ENCODE measurements around the gene FYN. TPM values are rescaled to one million over a fixed set of nuclear protein-coding genes. Genes with fewer than 3 reads are reported as not detected.

The FYN gene
- total RNA-seq, 1 experiment from 2014 or later, result 37.8 TPM

GRCh38 chr6:111718326-111718725 lies 154.9 kb downstream of the FYN start:
- ChIA-PET POLR2A (no interaction called here), CTCF (interaction anchor here (1.1 to 2.6 kb wide), 3 partner anchors 8 to 324 kb away, joined by 4 to 20 read pairs (median 5); no protein-coding TSS in a partner anchor)
- no peaks in the 10 kb centered on the region for H3K27me3 Mint-ChIP-seq (ENCODE audit: insufficient read depth, unreplicated experiment)
- H3K27ac Mint-ChIP-seq (ENCODE audit: low read depth, unreplicated experiment), result no peak overlapping the region
- H3K36me3 Mint-ChIP-seq (ENCODE audit: insufficient read depth, unreplicated experiment), result no peaks in the 10 kb centered on the region
- no peak for TF ChIP-seq CTCF (IDR thresholded peaks at IDR 0.05; ENCODE audit: unreplicated experiment)
- H3K4me1 Mint-ChIP-seq (ENCODE audit: insufficient read depth, unreplicated experiment), result peaks cover 15% of the 10 kb centered on the region
- no peak for DNase-seq (ENCODE audit: unreplicated experiment)
- no peak overlapping the region for H3K4me3 Mint-ChIP-seq (ENCODE audit: unreplicated experiment)
- intact Hi-C loops (cut with micrococcal nuclease), result no loop called here
- BruUV-seq (replicated peaks), result no TSS peak
- no peaks in the 10 kb centered on the region for H3K9me3 Mint-ChIP-seq (ENCODE audit: unreplicated experiment)

DNA sequence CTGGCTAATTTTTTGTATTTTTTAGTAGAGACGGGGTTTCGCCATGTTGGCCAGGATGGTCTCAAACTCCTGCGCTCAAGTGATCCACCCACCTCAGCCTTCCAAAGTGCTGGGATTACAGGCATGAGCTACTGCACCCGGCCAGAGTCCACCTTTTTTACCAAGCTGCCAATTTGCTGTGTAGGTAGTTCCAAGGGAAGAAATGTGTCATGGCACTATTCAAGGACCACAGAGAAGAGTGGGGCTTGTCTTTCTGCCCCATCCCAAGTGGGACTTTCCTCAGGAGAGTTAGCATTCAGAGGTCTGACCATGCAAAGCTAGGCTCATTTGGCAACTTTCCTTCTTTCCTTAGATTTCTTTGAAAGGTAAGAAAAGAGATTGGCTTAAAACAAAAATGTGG lies 155.6 kb downstream of the FYN start:
- BruUV-seq (replicated peaks), result no TSS peak
- no peaks in the 10 kb centered on the region for H3K9me3 Mint-ChIP-seq (ENCODE audit: unreplicated experiment)
- H3K4me3 Mint-ChIP-seq (ENCODE audit: unreplicated experiment), result no peak overlapping the region
- DNase-seq (ENCODE audit: unreplicated experiment), result no peak
- intact Hi-C loops (cut with micrococcal nuclease), result no loop called here
- ChIA-PET POLR2A (no interaction called here), CTCF (interaction anchor here (0.6 to 2.6 kb wide), 6 partner anchors 13 to 458 kb away, joined by 3 to 20 read pairs (median 4); a partner anchor contains a TSS)
- peaks cover 12% of the 10 kb centered on the region for H3K4me1 Mint-ChIP-seq (ENCODE audit: insufficient read depth, unreplicated experiment)
- no peaks in the 10 kb centered on the region for H3K36me3 Mint-ChIP-seq (ENCODE audit: insufficient read depth, unreplicated experiment)
- no peak overlapping the region for H3K27ac Mint-ChIP-seq (ENCODE audit: low read depth, unreplicated experiment)
- H3K27me3 Mint-ChIP-seq (ENCODE audit: insufficient read depth, unreplicated experiment), result no peaks in the 10 kb centered on the region
- TF ChIP-seq CTCF (IDR thresholded peaks at IDR 0.05; ENCODE audit: unreplicated experiment), result no peak

DNA sequence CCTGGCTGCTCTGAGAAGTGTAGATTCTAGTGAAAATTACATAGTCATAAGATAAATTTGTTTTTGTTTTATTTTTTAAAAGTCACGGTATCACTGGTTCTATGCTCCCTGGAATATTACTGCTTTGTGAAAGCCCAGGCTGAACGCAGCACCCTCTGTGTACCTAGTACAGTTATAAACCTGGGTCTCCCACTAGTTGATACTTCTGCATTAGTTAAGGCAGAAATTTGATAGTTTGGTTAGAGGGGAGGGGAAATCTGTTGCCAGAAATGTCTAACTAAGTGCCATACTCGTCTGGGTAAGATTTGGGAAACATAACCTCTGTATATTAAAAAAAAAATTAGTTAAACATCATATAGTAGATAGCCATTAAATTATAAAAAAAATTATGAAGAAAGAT lies 156.9 kb downstream of the FYN start:
- CTCF ChIA-PET, result interaction anchor here (1.3 kb wide), 1 partner anchor 328 kb away, joined by 5 read pairs; no protein-coding TSS in a partner anchor
- POLR2A ChIA-PET, result no interaction called here

GRCh38 chr6:111715321-111715720 lies 157.9 kb downstream of the FYN start:
- CTCF ChIA-PET, result interaction anchor here (1.3 kb wide), 1 partner anchor 329 kb away, joined by 5 read pairs; no protein-coding TSS in a partner anchor
- DNase-seq (ENCODE audit: unreplicated experiment), result no peak
- POLR2A ChIA-PET, result no interaction called here
- TF ChIP-seq CTCF (IDR thresholded peaks at IDR 0.05; ENCODE audit: unreplicated experiment), result no peak
- Mint-ChIP-seq H3K27ac (ENCODE audit: low read depth, unreplicated experiment) (no peak overlapping the region), H3K36me3 (ENCODE audit: insufficient read depth, unreplicated experiment) (peaks cover 7% of the 10 kb centered on the region), H3K27me3 (ENCODE audit: insufficient read depth, unreplicated experiment) (no peaks in the 10 kb centered on the region), H3K4me3 (ENCODE audit: unreplicated experiment) (no peak overlapping the region), H3K9me3 (ENCODE audit: unreplicated experiment) (no peaks in the 10 kb centered on the region), H3K4me1 (ENCODE audit: insufficient read depth, unreplicated experiment) (no peaks in the 10 kb centered on the region)
- intact Hi-C loops (cut with micrococcal nuclease), result no loop called here
- no TSS peak for BruUV-seq (replicated peaks)

More for the DNA sequence above, 156.9 kb downstream of the FYN start:
- intact Hi-C loops (cut with micrococcal nuclease), result no loop called here
- TF ChIP-seq CTCF (IDR thresholded peaks at IDR 0.05; ENCODE audit: unreplicated experiment), result no peak
- Mint-ChIP-seq H3K27ac (ENCODE audit: low read depth, unreplicated experiment) (no peak overlapping the region), H3K27me3 (ENCODE audit: insufficient read depth, unreplicated experiment) (no peaks in the 10 kb centered on the region), H3K9me3 (ENCODE audit: unreplicated experiment) (no peaks in the 10 kb centered on the region), H3K4me3 (ENCODE audit: unreplicated experiment) (no peak overlapping the region), H3K36me3 (ENCODE audit: insufficient read depth, unreplicated experiment) (no peaks in the 10 kb centered on the region), H3K4me1 (ENCODE audit: insufficient read depth, unreplicated experiment) (no peaks in the 10 kb centered on the region)
- DNase-seq (ENCODE audit: unreplicated experiment), result no peak
- no TSS peak for BruUV-seq (replicated peaks)
